Glutamatergic neuron (in vitro differentiated cells): Measurements from ENCODE around the gene ZNF786. TPM values are rescaled to one million over a fixed set of nuclear protein-coding genes. Genes with fewer than 3 reads are reported as not detected.

ENCODE experiments used
- DNase-seq: peaks from one replicate; pipeline ENCODE4 v3.0.0; 2022
- H3K27ac Mint-ChIP-seq: one replicate; pipeline ENCODE4 v1.8.0; 2020; ENCODE audit warnings: mild to moderate bottlenecking, mixed read lengths, inconsistent platforms; ENCODE audit not compliant: unreplicated experiment
- H3K27me3 Mint-ChIP-seq: one replicate; pipeline ENCODE4 v1.8.0; 2020; ENCODE audit warnings: mild to moderate bottlenecking, moderate library complexity, mixed read lengths, inconsistent platforms; ENCODE audit not compliant: unreplicated experiment
- H3K36me3 Mint-ChIP-seq: one replicate; pipeline ENCODE4 v1.8.0; 2020; ENCODE audit warnings: mild to moderate bottlenecking, mixed read lengths, inconsistent platforms; ENCODE audit not compliant: unreplicated experiment
- H3K4me1 Mint-ChIP-seq: one replicate; pipeline ENCODE4 v1.8.0; 2020; ENCODE audit warnings: mild to moderate bottlenecking, low read depth, mixed read lengths, inconsistent platforms; ENCODE audit not compliant: unreplicated experiment
- H3K4me3 Mint-ChIP-seq: one replicate; pipeline ENCODE4 v1.8.0; 2020; ENCODE audit warnings: mild to moderate bottlenecking, mixed read lengths, inconsistent platforms; ENCODE audit not compliant: unreplicated experiment
- H3K9me3 Mint-ChIP-seq: one replicate; pipeline ENCODE4 v1.8.0; 2020; ENCODE audit warnings: mild to moderate bottlenecking, moderate library complexity, mixed read lengths, inconsistent platforms; ENCODE audit not compliant: unreplicated experiment
- CTCF ChIP-seq: fragments of 200-600 bp; sonication (generic); IDR thresholded peaks from one replicate; pipeline ENCODE4 v1.5.0; 2021; ENCODE audit not compliant: partially characterized antibody, unreplicated experiment
- total RNA-seq: library from RNA; stranded (reverse); fragmentation: NEBNext Ultra II Directional; extraction: Animal tissue kit (Norgen Biotek cat#: 25700); gene quantifications from one replicate; pipeline ENCODE4 v1.2.1, GENCODE V29; 2021; ENCODE audit not compliant: unreplicated experiment

Gene ZNF786
- total RNA-seq, 1 donor from 2014 or later, result 17.2 TPM

- DNase-seq, result no peak
- Mint-ChIP-seq H3K4me3 (no peak overlapping the region), H3K9me3 (no peaks in the 10 kb centered on the region), H3K4me1 (no peaks in the 10 kb centered on the region), H3K27ac (no peak overlapping the region), H3K27me3 (peaks cover 2% of the 10 kb centered on the region), H3K36me3 (no peaks in the 10 kb centered on the region)
- no peak for TF ChIP-seq CTCF
Measured at GRCh38 chr7:149104214-149104613, 13.7 kb upstream of the ZNF786 start.

- Mint-ChIP-seq H3K9me3 (no peaks in the 10 kb centered on the region), H3K36me3 (no peaks in the 10 kb centered on the region), H3K4me3 (no peak overlapping the region), H3K27me3 (peaks cover 2% of the 10 kb centered on the region), H3K4me1 (no peaks in the 10 kb centered on the region), H3K27ac (no peak overlapping the region)
- DNase-seq, result no peak
- no peak for TF ChIP-seq CTCF
Measured at GRCh38 chr7:149103424-149103823, 12.9 kb upstream of the ZNF786 start.

- no peaks in the 10 kb centered on the region for H3K36me3 Mint-ChIP-seq
- no peaks in the 10 kb centered on the region for H3K4me1 Mint-ChIP-seq
- no peak overlapping the region for H3K4me3 Mint-ChIP-seq
- no peak for TF ChIP-seq CTCF
- H3K9me3 Mint-ChIP-seq, result peaks cover 3% of the 10 kb centered on the region
- H3K27ac Mint-ChIP-seq, result no peak overlapping the region
- DNase-seq, result no peak
- H3K27me3 Mint-ChIP-seq, result peaks cover 2% of the 10 kb centered on the region
Measured at GRCh38 chr7:149102666-149103065, 12.1 kb upstream of the ZNF786 start.

- Mint-ChIP-seq H3K27me3 (peaks cover 2% of the 10 kb centered on the region), H3K36me3 (no peaks in the 10 kb centered on the region), H3K4me1 (no peaks in the 10 kb centered on the region), H3K4me3 (no peak overlapping the region), H3K27ac (no peak overlapping the region), H3K9me3 (peaks cover 3% of the 10 kb centered on the region)
- no peak for DNase-seq
- TF ChIP-seq CTCF, result no peak
Measured at GRCh38 chr7:149100821-149101220, 10.3 kb upstream of the ZNF786 start.

GRCh38 chr7:149099058-149099457 is 8.5 kb upstream of the ZNF786 start:
- no peak overlapping the region for H3K4me3 Mint-ChIP-seq
- no peak for TF ChIP-seq CTCF

More at GRCh38 chr7:149099058-149099457, 8.5 kb upstream of the ZNF786 start:
- H3K9me3 Mint-ChIP-seq, result peaks cover 3% of the 10 kb centered on the region
- H3K27me3 Mint-ChIP-seq, result peaks cover 2% of the 10 kb centered on the region
- DNase-seq, result no peak
- no peak overlapping the region for H3K27ac Mint-ChIP-seq
- H3K36me3 Mint-ChIP-seq, result no peaks in the 10 kb centered on the region
- no peaks in the 10 kb centered on the region for H3K4me1 Mint-ChIP-seq
